ENCODE measurements around the gene TGM2.

- TF ChIP-seq CTCF (IDR thresholded peaks at IDR 0.05; ENCODE audit: low read length), result no peak
- no peak for TF ChIP-seq EZH2 (optimal IDR thresholded peaks at IDR 0.05; ENCODE audit: low read depth, low read length)
- TF ChIP-seq EZH2phosphoT487 (IDR thresholded peaks at IDR 0.05; ENCODE audit: low read length), result no peak
Measured at GRCh38 chr20:38173237-38174156, 8.4 kb upstream of the TGM2 start.
